GM18498 (cell line): ENCODE data around the gene SMC2.
A peak's percentile ranks its signal among the peaks of the same experiment; 100 is the strongest.

Experiments
- ATAC-seq: cut with Tn5 transposase; IDR thresholded peaks from one replicate; pipeline ENCODE4 v1.9.1; 2021; ENCODE audit warnings: mild to moderate bottlenecking, moderate library complexity; ENCODE audit not compliant: unreplicated experiment

The SMC2 gene

DNA sequence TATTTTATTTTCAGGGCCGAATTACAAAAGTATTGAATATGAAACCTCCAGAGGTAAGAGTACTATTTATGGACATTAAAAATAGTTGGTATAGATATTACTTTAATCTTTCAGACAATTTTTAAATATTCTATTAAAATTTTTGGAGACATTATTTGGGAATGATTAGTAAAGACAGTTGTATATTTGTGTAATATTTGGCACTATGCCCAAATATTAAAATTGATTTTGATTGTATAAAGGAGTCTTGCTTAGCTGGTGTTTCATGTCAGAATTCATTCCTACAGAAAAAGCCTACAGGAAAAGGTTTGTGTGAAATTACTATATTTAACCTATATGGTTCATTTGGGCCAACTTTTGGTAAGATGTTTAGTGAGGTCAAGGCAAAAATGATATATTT is 5.5 kb downstream of the SMC2 start:
- no peak for ATAC-seq

GRCh38 chr9:104104360-104104759 is 10.3 kb downstream of the SMC2 start:
- ATAC-seq, result no peak

- no peak for ATAC-seq
These were observed 13.7 kb downstream of the SMC2 start for GRCh38 chr9:104107799-104108198.

DNA sequence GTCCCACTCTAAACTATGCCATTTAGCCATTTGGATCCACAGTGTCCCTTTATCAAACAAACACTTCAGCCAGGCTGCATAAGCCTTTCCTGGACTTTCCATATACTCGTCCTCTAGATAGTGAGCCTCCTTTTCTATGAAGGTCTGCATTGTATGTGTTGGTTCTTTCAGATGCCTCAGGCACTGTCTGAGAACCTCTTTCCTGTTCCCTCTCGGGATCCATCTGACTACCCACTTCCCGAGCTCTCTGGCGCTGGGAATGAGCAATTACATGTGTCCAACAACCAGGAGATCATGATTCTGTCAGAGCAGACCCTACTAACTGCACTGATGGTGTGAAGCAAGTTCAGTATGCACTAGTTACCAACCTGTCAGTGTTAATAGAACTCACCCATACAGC is 14.2 kb downstream of the SMC2 start:
- ATAC-seq, result no peak

GRCh38 chr9:104110509-104110908 is 16.4 kb downstream of the SMC2 start:
- no peak for ATAC-seq

GRCh38 chr9:104118916-104119315 is 24.8 kb downstream of the SMC2 start:
- ATAC-seq, result no peak

DNA sequence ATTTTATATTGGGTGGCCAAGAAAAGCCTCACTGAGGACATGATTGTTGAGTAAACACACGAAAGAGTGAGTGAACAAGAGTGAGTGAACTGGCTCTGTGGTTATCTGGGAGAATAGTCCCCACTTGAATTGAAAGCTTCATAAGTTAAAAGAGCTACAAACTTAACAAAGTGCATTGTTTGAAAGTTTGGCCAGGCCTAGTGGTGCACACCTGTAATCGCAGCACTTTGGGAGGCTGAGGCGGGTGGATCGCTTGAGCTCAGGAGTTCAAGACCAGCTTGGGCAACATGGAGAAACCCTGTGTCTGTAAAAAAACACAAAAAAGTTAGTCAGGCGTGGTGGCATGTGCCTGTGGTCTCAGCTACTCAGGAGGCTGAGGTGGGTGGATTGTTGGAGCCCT is 26.9 kb downstream of the SMC2 start:
- ATAC-seq, result no peak

GRCh38 chr9:104138243-104138868 is 44.2 kb downstream of the SMC2 start:
- ATAC-seq, result no peak

GRCh38 chr9:104142799-104143549 is 48.9 kb downstream of the SMC2 start:
- no peak for ATAC-seq

DNA sequence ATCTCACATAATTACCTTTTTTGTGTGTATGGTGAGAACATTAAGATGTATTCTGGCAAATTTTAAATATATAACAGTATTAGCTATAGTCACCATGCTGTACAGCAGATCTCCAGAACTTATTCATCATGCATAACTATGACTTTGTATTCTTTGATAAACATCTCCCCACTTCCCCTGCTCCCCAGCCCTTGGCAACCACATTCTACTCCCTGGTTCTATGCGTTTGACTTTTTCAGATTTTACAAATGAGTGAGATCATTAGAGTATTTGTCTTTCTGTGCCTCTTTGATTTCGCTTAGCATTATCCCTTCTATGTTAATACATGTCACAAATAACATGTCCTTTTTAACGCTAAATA is 49.4 kb downstream of the SMC2 start:
- no peak for ATAC-seq

DNA sequence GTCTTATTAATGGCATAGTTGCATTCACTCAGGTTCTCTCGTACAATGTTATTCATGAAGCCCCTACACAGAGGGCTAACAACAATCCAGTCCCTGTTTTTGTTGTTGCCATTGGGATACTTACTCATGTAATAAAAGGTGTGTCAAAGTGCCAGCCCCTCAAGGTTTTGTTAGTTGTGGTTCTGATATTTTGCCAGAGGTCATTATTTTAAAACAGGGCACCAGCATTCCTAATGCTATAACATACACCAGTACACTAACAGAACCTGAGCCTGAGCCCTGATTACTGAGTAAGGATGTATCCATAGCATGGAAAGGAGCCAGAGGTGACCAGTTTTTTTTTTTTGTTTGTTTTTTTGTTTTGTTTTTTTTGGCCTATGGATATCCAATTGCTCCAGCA is 50.2 kb downstream of the SMC2 start:
- no peak for ATAC-seq

DNA sequence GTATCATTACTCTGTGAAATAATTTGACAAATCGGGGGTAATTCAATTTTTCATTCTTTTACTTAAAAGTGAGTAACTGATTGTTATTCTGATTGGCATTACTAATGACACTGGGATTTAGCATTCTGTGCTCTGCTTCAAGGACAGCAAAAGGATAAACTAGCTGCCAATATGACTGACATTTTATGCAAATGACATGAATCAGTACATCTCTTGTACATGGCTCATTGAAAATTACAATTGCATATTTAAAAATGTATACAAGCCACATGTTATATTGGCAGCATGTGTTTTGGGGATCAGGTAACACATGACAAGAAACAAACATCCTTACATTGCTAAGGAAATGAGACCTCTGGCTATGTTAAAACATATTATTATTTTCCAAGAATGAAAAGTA is 79.0 kb downstream of the SMC2 start:
- ATAC-seq, result no peak

DNA sequence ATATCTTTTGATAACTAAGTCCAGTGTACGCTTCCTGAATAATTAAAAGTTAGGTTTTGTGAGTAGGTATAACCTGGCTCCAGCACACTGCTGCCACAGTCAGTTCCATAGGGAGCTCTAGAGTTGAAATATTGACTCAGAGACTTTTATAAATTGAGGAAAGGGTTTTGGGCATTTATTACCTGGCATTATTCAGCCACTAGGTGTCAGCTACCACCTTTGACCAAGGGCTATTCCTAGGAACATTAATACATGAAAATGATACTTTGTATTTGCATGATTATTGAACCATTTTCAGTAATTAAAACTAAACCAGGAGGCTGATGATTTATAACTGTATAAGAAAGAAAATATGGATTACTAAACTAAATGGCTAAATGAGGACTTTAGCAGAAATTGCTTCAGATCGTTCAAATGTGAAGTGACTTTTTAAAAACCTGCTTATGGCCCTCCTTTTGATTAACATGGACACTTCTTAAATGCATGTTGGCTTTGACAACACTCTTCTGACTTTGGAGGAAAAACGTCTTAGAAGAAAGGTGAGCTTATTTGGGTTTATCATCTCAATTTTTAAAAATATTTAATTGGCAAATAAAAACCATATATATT is 83.0 kb downstream of the SMC2 start:
- peak; percentile 63 for ATAC-seq

DNA sequence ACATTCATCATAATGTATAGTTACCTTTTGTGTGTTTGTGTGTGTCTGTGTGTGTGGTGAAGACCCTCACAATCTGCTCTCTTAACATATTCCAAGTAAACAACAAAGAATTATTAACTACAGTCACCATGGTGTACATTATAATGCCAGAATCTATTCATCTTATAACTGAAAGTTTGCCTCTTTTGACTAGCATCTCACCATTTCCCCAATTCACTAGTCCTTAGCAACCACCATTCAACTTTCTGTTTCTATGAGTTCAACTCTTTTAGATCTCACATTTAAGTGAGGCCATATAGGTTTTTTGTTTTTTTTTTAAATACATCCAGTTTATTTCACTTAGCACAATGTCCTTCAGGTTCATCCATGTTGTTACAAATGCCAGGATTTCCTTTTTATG is 83.6 kb downstream of the SMC2 start:
- ATAC-seq, result peak; percentile 87
